ENCODE results near the gene ADGRV1.
"Not testable (repeated sequence)": the region's sequence is repeated elsewhere in the genome, so short reads cannot be mapped to it uniquely, and the experiment has no call there.

The ADGRV1 gene

GRCh38 chr5:91012867-91013266 is 454.3 kb downstream of the ADGRV1 start:
- not testable (repeated sequence) for DNase-seq

- no peak for DNase-seq
These were observed 457.7 kb downstream of the ADGRV1 start for GRCh38 chr5:91016322-91016721.

GRCh38 chr5:91016954-91017700 is 458.5 kb downstream of the ADGRV1 start:
- DNase-seq, result no peak

- DNase-seq, result no peak
These were observed 459.6 kb downstream of the ADGRV1 start for GRCh38 chr5:91018200-91018599.

DNA sequence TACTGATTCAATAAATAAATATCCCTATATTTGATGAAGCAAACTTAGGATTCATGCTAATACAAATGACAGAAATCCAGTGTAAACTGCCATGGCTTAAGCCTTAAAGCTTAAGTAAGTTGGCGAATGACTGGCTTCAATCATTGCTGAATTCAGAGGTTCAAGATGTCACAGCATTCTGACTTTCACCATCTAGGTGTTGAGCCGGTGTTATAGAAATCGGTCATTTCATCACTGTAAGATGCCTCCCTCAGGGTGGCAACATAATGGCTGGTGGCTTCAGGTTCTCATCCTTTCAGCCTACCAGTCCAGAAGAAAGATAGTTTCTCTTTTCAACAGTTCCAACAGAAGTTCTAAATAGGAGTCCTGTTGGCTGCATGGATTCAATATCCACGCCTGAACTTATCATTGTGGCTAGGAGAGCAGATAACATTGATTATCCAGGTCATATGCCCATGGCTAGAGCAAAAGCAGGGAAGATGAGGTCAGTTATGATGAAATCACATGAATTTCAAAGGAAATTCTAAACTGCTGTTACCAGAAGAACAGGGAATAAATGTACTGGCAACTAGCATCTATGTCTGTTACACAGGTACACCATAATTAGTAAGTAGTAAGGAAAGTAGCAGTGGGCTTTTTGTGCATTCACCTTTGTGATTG is 460.2 kb downstream of the ADGRV1 start:
- no peak for DNase-seq

- DNase-seq, result no peak
These were observed 461.6 kb downstream of the ADGRV1 start for GRCh38 chr5:91020065-91020800.

DNA sequence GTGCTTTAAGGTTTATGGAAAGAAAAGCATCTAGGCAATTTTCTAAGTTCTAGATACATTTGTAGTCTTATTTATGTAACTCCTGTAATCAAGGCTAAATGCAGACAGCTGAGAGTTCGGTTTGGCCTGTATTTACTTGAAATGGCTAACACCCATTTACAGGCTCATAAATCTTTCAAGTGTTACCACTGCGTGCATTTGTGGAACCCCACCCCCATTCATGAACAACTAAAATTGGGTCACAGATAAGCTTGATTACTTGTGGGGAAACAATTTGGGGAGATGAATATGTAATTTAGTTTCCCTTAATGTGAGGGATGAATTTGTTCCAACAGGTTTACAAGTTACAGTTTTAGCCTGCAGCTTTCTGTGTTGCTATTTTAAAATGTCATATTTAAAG is 463.9 kb downstream of the ADGRV1 start:
- no peak for DNase-seq

- DNase-seq, result no peak
These were observed 465.6 kb downstream of the ADGRV1 start for GRCh38 chr5:91024206-91024605.

DNA sequence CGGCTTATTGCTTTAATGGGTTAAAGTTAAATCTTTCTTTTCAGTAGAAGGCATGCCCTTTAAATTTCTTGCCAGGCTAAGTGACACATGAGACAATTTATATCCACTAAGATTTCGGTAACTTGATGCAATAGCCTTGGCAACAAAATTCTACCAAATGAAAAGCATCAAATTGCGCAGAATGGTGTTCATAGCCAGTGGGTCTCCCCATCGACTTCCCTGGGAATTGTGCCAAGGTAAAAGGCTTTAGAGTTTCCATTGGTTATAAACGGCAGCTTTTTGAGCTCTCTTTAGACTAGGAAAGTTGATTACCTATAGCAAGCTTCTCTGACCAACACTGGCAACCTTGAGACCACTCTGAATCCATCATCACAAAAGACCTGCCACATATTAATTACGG is 466.1 kb downstream of the ADGRV1 start:
- DNase-seq, result no peak

DNA sequence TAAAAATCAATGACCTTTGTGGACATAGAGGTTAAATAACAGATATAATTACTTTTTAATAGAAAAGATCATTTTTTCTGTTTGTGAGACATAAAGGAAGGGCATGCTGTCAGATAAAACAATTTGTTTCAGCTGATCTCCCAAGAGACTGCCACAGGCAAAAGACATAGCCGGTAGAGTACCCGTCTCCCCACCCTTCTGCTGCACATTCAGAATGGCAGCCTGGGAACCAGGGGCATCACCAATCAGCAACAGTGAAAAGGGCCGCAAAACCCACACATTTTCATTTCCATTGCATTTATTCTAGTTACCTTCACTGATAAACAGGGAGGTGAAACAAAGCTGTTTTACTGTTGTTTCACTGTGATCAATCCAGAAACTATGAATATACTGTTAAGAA is 466.9 kb downstream of the ADGRV1 start:
- DNase-seq, result no peak

DNA sequence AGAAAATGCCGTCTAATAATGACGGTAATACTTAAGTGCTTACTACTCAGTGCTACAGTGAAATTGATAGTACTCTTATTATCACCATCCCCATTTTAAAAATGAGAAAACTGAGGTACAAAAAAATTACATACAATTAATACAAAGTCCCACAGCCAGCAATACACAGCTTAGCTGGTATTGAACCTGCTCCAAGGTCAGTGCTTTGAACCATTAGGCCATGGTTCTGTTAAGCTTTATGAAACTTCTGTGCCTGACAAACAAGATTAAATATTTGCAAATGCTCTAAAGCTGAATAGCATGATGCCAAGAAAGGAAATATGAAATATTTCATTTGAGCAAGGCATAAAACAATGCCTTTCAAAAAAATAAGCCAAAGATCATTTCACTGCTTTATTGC is 467.4 kb downstream of the ADGRV1 start:
- no peak for DNase-seq

- DNase-seq, result no peak
These were observed 467.9 kb downstream of the ADGRV1 start for GRCh38 chr5:91026466-91026865.

GRCh38 chr5:91027405-91028139 is 469.0 kb downstream of the ADGRV1 start:
- no peak for DNase-seq

- DNase-seq, result no peak
These were observed 469.9 kb downstream of the ADGRV1 start for GRCh38 chr5:91028499-91028956.

DNA sequence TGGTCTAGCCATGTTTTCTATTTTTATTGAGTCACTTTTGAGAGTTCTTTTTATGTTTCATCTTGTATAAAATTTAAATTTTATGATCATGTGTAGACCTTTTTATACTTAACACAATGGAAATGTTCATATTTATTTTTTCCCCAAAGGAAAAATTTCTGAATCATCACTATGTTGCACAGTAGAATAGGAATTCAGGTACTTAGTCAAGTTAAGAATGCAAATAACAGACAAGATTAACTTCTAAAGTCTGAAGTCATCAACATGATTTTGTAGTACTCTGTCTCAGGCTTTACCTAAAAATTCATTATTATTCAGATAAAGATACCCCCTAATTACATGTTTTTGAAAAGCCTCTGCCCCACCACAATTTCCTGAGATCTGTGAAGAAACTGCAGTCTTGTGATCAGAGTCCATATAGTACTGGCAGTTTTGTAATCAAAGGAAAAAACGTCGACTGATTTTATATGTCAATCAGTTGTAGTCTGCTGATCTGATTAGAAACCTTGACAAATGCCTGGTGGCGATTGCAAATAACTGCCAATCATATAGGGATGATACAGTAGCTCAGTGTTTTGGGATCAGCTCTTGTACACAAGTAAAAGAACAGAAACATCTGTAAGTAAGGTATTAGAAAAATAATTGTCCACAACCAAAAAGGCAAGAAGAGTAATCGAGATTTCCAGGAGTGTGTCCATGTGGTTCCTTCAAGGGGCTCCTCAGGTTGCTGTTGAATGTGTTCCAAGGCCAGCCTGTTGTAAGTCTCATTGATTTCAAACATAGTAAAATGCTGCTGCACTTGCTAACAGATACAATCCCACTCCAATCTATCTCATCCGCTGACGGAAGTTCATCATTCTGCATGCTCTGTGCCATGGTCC is 472.2 kb downstream of the ADGRV1 start:
- DNase-seq, result no peak

GRCh38 chr5:91031402-91031752 is 472.8 kb downstream of the ADGRV1 start:
- DNase-seq, result no peak

DNA sequence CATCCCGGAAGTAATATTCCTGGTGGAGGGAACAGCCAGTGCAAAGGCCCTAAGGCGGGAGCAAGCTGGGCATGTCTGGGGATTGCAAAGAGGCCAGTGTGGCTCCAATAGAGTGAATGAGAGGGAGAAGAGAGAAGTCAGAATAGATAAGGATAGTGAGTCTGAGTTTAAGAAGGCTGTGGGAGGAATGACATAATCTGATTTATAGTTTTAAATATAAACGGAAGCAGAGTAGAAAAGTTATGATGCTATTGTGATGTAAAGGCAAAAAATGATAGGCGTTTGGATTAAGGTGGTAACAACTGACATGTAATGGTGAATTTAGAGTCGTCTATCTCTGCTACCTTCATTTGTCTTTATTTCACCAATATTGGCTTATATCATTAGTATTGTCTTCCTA is 473.5 kb downstream of the ADGRV1 start:
- no peak for DNase-seq

- no peak for DNase-seq
These were observed 474.8 kb downstream of the ADGRV1 start for GRCh38 chr5:91033370-91033769.

GRCh38 chr5:91038180-91038808 is 479.7 kb downstream of the ADGRV1 start:
- DNase-seq, result no peak

DNA sequence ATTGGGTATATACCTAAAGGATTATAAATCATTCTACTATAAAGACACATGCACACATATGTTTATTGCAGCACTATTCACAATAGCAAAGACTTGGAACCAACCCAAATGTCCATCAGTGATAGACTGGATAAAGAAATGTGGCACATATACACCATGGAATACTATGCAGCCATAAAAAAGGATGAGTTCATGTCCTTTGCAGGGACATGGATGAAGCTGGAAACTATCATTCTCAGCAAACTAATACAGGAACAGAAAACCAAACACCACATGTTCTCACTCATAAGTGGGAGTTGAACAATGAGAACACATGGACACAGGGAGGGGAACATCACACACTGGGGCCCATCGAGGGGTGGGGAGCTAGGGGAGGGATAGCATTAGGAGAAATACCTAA is 482.5 kb downstream of the ADGRV1 start:
- not testable (repeated sequence) for DNase-seq

DNA sequence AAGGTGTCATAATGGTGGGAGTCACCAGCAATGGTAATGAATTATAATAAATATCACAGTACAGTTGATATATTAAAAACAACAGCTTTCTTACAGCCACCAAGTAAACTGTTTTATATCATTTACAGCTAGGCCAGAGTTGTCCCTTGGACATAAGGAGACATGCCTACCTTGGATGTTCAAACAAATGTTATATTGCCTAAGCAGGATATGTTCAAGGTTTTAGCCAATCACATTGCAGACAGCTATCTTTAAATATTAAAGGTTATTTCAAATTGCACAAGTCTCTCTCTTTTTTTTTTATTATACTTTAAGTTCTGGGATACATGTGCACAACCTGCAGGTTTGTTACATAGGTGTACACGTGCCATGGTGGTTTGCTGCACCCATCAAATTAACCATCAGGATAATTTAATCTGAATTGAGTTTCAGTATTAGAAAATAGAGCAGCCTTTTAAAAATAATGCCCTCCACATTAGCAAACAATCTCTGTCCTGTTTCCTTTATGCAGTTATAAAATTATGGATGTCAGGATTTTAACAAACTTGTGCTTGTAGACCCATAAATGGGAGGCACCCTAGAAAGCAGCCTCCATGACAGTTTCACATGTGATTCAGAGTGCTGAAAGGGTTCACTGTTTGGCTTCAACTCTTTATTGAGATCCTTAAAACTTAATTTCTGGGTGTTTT is 483.8 kb downstream of the ADGRV1 start:
- DNase-seq, result no peak
